Measurements from ENCODE around the gene MYO1C. TPM values are rescaled to one million over a fixed set of nuclear protein-coding genes. Genes with fewer than 3 reads are reported as not detected.

The MYO1C gene
- total and polyA plus RNA-seq, 3 donors from 2014 or later: 45.0 to 68.3 (median 49.2) TPM

- TF ChIP-seq POLR2A (IDR thresholded peaks at IDR 0.05) (no peak), CTCF (IDR thresholded peaks at IDR 0.05) (peak; percentile 36 to 82 (median 64))
Measured at GRCh38 chr17:1515640-1516387, 23.3 kb upstream of the MYO1C start.

GRCh38 chr17:1512351-1512750 lies 19.9 kb upstream of the MYO1C start:
- intact Hi-C loops (cut with DNase I; ENCODE audit: low total_unique reads): loop anchor here (10.0 kb wide), 1 partner anchor 158 kb away; no protein-coding TSS in a partner anchor
- Histone ChIP-seq H3K4me1 (peaks cover 18% of the 10 kb centered on the region), H3K4me3 (no peak overlapping the region), H3K9me3 (no peaks in the 10 kb centered on the region), H3K36me3 (ENCODE audit: low read depth, missing control alignments) (no peaks in the 10 kb centered on the region), H3K27ac (peak overlapping the region; percentile 50 to 64), H3K27me3 (no peaks in the 10 kb centered on the region)
- no peak for DNase-seq
- TF ChIP-seq POLR2A (IDR thresholded peaks at IDR 0.05) (no peak), CTCF (IDR thresholded peaks at IDR 0.05) (no peak)
- 76 to 93% methylated on average over 2 of the region's 2 CpGs for WGBS, 2 donors

More at GRCh38 chr17:1515640-1516387, 23.3 kb upstream of the MYO1C start:
- 0 to 1% methylated on average over 24 to 30 of the region's 31 CpGs for WGBS, 2 donors
- Histone ChIP-seq H3K27me3 (no peaks in the 10 kb centered on the region), H3K27ac (peak overlapping the region; percentile 74 to 90), H3K36me3 (ENCODE audit: low read depth, missing control alignments) (no peaks in the 10 kb centered on the region), H3K4me1 (peaks cover 22% of the 10 kb centered on the region), H3K9me3 (no peaks in the 10 kb centered on the region), H3K4me3 (peak overlapping the region; percentile 87)
- peak; percentile 82 for DNase-seq
- intact Hi-C loops (cut with DNase I; ENCODE audit: low total_unique reads): loop anchor here (10.0 kb wide), 1 partner anchor 161 kb away; no protein-coding TSS in a partner anchor

- Histone ChIP-seq H3K9me3 (no peaks in the 10 kb centered on the region), H3K4me1 (peaks cover 18% of the 10 kb centered on the region), H3K36me3 (ENCODE audit: low read depth, missing control alignments) (no peaks in the 10 kb centered on the region), H3K27me3 (no peaks in the 10 kb centered on the region), H3K27ac (peak overlapping the region; percentile 50 to 64), H3K4me3 (no peak overlapping the region)
- TF ChIP-seq POLR2A (IDR thresholded peaks at IDR 0.05) (no peak), CTCF (IDR thresholded peaks at IDR 0.05) (no peak)
- intact Hi-C loops (cut with DNase I; ENCODE audit: low total_unique reads): loop anchor here (10.0 kb wide), 1 partner anchor 157 kb away; no protein-coding TSS in a partner anchor
- 63 to 64% methylated on average over 6 to 7 of the region's 7 CpGs for WGBS, 2 donors
- DNase-seq: peak; percentile 54
Measured at GRCh38 chr17:1511756-1512321, 19.4 kb upstream of the MYO1C start.

- H3K4me1 ChIP-seq: peaks cover 18% of the 10 kb centered on the region
- H3K27ac ChIP-seq: peak overlapping the region in 1 of 2 donors; percentile 64
- no peak overlapping the region for H3K4me3 ChIP-seq
- H3K9me3 ChIP-seq: no peaks in the 10 kb centered on the region
- WGBS, 2 donors: 71% methylated on average over 11 of the region's 11 CpGs
- H3K36me3 ChIP-seq (ENCODE audit: low read depth, missing control alignments): no peaks in the 10 kb centered on the region
- TF ChIP-seq POLR2A (IDR thresholded peaks at IDR 0.05) (no peak), CTCF (IDR thresholded peaks at IDR 0.05) (no peak)
- DNase-seq: peak; percentile 42
- intact Hi-C loops (cut with DNase I; ENCODE audit: low total_unique reads): loop anchor here (10.0 kb wide), 1 partner anchor 156 kb away; no protein-coding TSS in a partner anchor
- H3K27me3 ChIP-seq: no peaks in the 10 kb centered on the region
Measured at GRCh38 chr17:1511290-1511689, 18.8 kb upstream of the MYO1C start.

Data from testis (tissue), 3 donors.